Measurements from ENCODE around the gene UCK1.

The UCK1 gene

GRCh38 chr9:131566158-131566557 is 35.1 kb upstream of the UCK1 start:
- Histone ChIP-seq H3K4me1 (ENCODE audit: insufficient read depth, low read length, poor library complexity, severe bottlenecking) (no peaks in the 10 kb centered on the region), H4K20me1 (ENCODE audit: insufficient read depth, low read length, poor library complexity, severe bottlenecking) (no peaks in the 10 kb centered on the region), H3K4me2 (ENCODE audit: low read depth, low read length, poor library complexity, severe bottlenecking) (no peak overlapping the region), H3K9ac (ENCODE audit: low read depth, low read length, poor library complexity, severe bottlenecking) (no peak overlapping the region), H3K36me3 (ENCODE audit: insufficient read depth, low read length) (no peaks in the 10 kb centered on the region), H2AFZ (ENCODE audit: low read length) (no peak overlapping the region), H3K9me3 (ENCODE audit: insufficient read depth, low read depth, low read length) (0 out of 2 replicates have a peak, but pooled peaks cover 4% of the 10 kb centered on the region), H3K4me3 (ENCODE audit: low read length, poor library complexity, severe bottlenecking) (no peak overlapping the region), H3K27me3 (ENCODE audit: insufficient read depth, low read length, poor library complexity, severe bottlenecking) (no peaks in the 10 kb centered on the region), H3K9me2 (replicated peaks; ENCODE audit: low read depth, low read length) (no peaks in the 10 kb centered on the region), H3K79me2 (ENCODE audit: insufficient read depth, low read length) (no peaks in the 10 kb centered on the region), H3F3A (ENCODE audit: low read depth) (no peaks in the 10 kb centered on the region)
- no peak for TF ChIP-seq CTCF (conservative IDR thresholded peaks at IDR 0.05; ENCODE audit: low read length)
- TF ChIP-seq EZH2phosphoT487 (IDR thresholded peaks at IDR 0.05; ENCODE audit: borderline replicate concordance) = no peak

- H3K4me3 ChIP-seq (ENCODE audit: low read length, poor library complexity, severe bottlenecking) = no peak overlapping the region
- no peak for TF ChIP-seq CTCF (conservative IDR thresholded peaks at IDR 0.05; ENCODE audit: low read length)
- no peak for TF ChIP-seq EZH2phosphoT487 (IDR thresholded peaks at IDR 0.05; ENCODE audit: borderline replicate concordance)
- no peaks in the 10 kb centered on the region for H3F3A ChIP-seq (ENCODE audit: low read depth)
- no peaks in the 10 kb centered on the region for H3K27me3 ChIP-seq (ENCODE audit: insufficient read depth, low read length, poor library complexity, severe bottlenecking)
- H3K9me2 ChIP-seq (replicated peaks; ENCODE audit: low read depth, low read length) = no peaks in the 10 kb centered on the region
- no peak overlapping the region for H3K4me2 ChIP-seq (ENCODE audit: low read depth, low read length, poor library complexity, severe bottlenecking)
- 0 out of 2 replicates have a peak, but pooled peaks cover 4% of the 10 kb centered on the region for H3K9me3 ChIP-seq (ENCODE audit: insufficient read depth, low read depth, low read length)
- no peaks in the 10 kb centered on the region for H3K79me2 ChIP-seq (ENCODE audit: insufficient read depth, low read length)
- H3K4me1 ChIP-seq (ENCODE audit: insufficient read depth, low read length, poor library complexity, severe bottlenecking) = no peaks in the 10 kb centered on the region
- H2AFZ ChIP-seq (ENCODE audit: low read length) = no peak overlapping the region
- no peaks in the 10 kb centered on the region for H4K20me1 ChIP-seq (ENCODE audit: insufficient read depth, low read length, poor library complexity, severe bottlenecking)
- H3K9ac ChIP-seq (ENCODE audit: low read depth, low read length, poor library complexity, severe bottlenecking) = no peak overlapping the region
- no peaks in the 10 kb centered on the region for H3K36me3 ChIP-seq (ENCODE audit: insufficient read depth, low read length)
Measured at GRCh38 chr9:131565369-131565768, 34.3 kb upstream of the UCK1 start.

- H3K4me3 ChIP-seq (ENCODE audit: low read length, poor library complexity, severe bottlenecking) = no peak overlapping the region
- no peaks in the 10 kb centered on the region for H3K4me1 ChIP-seq (ENCODE audit: insufficient read depth, low read length, poor library complexity, severe bottlenecking)
- no peaks in the 10 kb centered on the region for H4K20me1 ChIP-seq (ENCODE audit: insufficient read depth, low read length, poor library complexity, severe bottlenecking)
- no peak for TF ChIP-seq CTCF (conservative IDR thresholded peaks at IDR 0.05; ENCODE audit: low read length)
- no peak for TF ChIP-seq EZH2phosphoT487 (IDR thresholded peaks at IDR 0.05; ENCODE audit: borderline replicate concordance)
- H3K79me2 ChIP-seq (ENCODE audit: insufficient read depth, low read length) = no peaks in the 10 kb centered on the region
- H3K27me3 ChIP-seq (ENCODE audit: insufficient read depth, low read length, poor library complexity, severe bottlenecking) = no peaks in the 10 kb centered on the region
- H3K9me3 ChIP-seq (ENCODE audit: insufficient read depth, low read depth, low read length) = 0 out of 2 replicates have a peak, but pooled peaks cover 4% of the 10 kb centered on the region
- no peak overlapping the region for H3K4me2 ChIP-seq (ENCODE audit: low read depth, low read length, poor library complexity, severe bottlenecking)
- no peaks in the 10 kb centered on the region for H3F3A ChIP-seq (ENCODE audit: low read depth)
- no peaks in the 10 kb centered on the region for H3K36me3 ChIP-seq (ENCODE audit: insufficient read depth, low read length)
- no peaks in the 10 kb centered on the region for H3K9me2 ChIP-seq (replicated peaks; ENCODE audit: low read depth, low read length)
- H2AFZ ChIP-seq (ENCODE audit: low read length) = no peak overlapping the region
- H3K9ac ChIP-seq (ENCODE audit: low read depth, low read length, poor library complexity, severe bottlenecking) = no peak overlapping the region
Measured at GRCh38 chr9:131562032-131562959, 31.2 kb upstream of the UCK1 start.
